DND-41 (cell line): ENCODE data around the gene FMO2.

Experiments used
- CTCF ChIP-seq: IDR thresholded peaks from 2 replicates; pipeline ENCODE4 v1.5.1; 2012; ENCODE audit warnings: borderline replicate concordance, low read length, moderate library complexity, mild to moderate bottlenecking; ENCODE audit not compliant: poor library complexity, severe bottlenecking; ENCODE audit errors: extremely low read depth
- EZH2 ChIP-seq: IDR thresholded peaks from 3 replicates; pipeline ENCODE4 v1.6.1; 2012; ENCODE audit warnings: borderline replicate concordance, low read depth, mild to moderate bottlenecking, moderate library complexity, low read length, inconsistent platforms; ENCODE audit not compliant: severe bottlenecking

- no peak for TF ChIP-seq CTCF
- no peak for TF ChIP-seq EZH2
Observed at GRCh38 chr1:171220581-171221054, 35.5 kb downstream of the FMO2 start.
